HEK293T (cell line): ENCODE data around the gene MLX.

Experiments used
- CTCF ChIA-PET: fragments of 350-600 bp; formaldehyde crosslinking; extraction: SDS; loops from one replicate; lab custom pipeline; 2021; ENCODE audit warnings: antibody characterized with exemption, inconsistent platforms; lab: Yijun Ruan, JAX
- POLR2A ChIA-PET: fragments of 350-600 bp; formaldehyde crosslinking; extraction: SDS; loops from one replicate; lab custom pipeline; 2020; ENCODE audit warnings: antibody characterized with exemption, inconsistent platforms; lab: Yijun Ruan, JAX
- DNase-seq: peaks from one replicate; pipeline ENCODE4 v3.0.0; 2012; ENCODE audit warnings: mixed read lengths; ENCODE audit errors: extremely low spot score
- ARNT ChIP-seq: fragments of 450-650 bp; IDR thresholded peaks from 2 replicates; pipeline ENCODE4 v1.6.1; 2017; ENCODE audit warnings: mild to moderate bottlenecking
- BHLHE40 ChIP-seq: fragments of 450-650 bp; IDR thresholded peaks from 2 replicates; pipeline ENCODE4 v1.6.1; 2016; ENCODE audit warnings: mild to moderate bottlenecking, moderate library complexity, borderline replicate concordance
- CTBP1 ChIP-seq: fragments of 450-650 bp; IDR thresholded peaks from 2 replicates; pipeline ENCODE4 v1.6.1; 2016; ENCODE audit warnings: borderline replicate concordance
- ELF4 ChIP-seq: fragments of 450-650 bp; IDR thresholded peaks from 2 replicates; pipeline ENCODE4 v1.6.1; 2017; ENCODE audit warnings: antibody characterized with exemption
- FOXA1 ChIP-seq: fragments of 450-650 bp; IDR thresholded peaks from 2 replicates; pipeline ENCODE4 v1.6.1; 2016; ENCODE audit warnings: mild to moderate bottlenecking
- FOXK2 ChIP-seq: fragments of 450-650 bp; IDR thresholded peaks from 2 replicates; pipeline ENCODE4 v1.6.1; 2016; ENCODE audit warnings: mild to moderate bottlenecking
- FOXM1 ChIP-seq: fragments of 450-650 bp; IDR thresholded peaks from 2 replicates; pipeline ENCODE4 v1.6.1; 2017; ENCODE audit warnings: mild to moderate bottlenecking, borderline replicate concordance
- HDGF ChIP-seq: fragments of 450-650 bp; IDR thresholded peaks from 2 replicates; pipeline ENCODE4 v1.6.1; 2017; ENCODE audit warnings: antibody characterized with exemption, borderline replicate concordance
- L3MBTL2 ChIP-seq: fragments of 450-650 bp; conservative IDR thresholded peaks from 2 replicates; pipeline ENCODE4 v1.6.1; 2016; ENCODE audit warnings: mild to moderate bottlenecking
- LEF1 ChIP-seq: fragments of 450-650 bp; IDR thresholded peaks from 2 replicates; pipeline ENCODE4 v1.6.1; 2017; ENCODE audit warnings: mild to moderate bottlenecking, borderline replicate concordance
- NFRKB ChIP-seq: fragments of 450-650 bp; IDR thresholded peaks from 2 replicates; pipeline ENCODE4 v1.6.1; 2016; ENCODE audit warnings: mild to moderate bottlenecking, moderate library complexity
- PKNOX1 ChIP-seq: fragments of 450-650 bp; IDR thresholded peaks from 2 replicates; pipeline ENCODE4 v1.6.1; 2016
- SP1 ChIP-seq: fragments of 450-650 bp; IDR thresholded peaks from 2 replicates; pipeline ENCODE4 v1.6.1; 2017
- SUZ12 ChIP-seq: fragments of 450-650 bp; IDR thresholded peaks from 2 replicates; pipeline ENCODE4 v1.6.1; 2016; ENCODE audit warnings: mild to moderate bottlenecking
- TARDBP ChIP-seq: fragments of 450-650 bp; IDR thresholded peaks from 2 replicates; pipeline ENCODE4 v1.6.1; 2016
- ZNF384 ChIP-seq: fragments of 450-650 bp; IDR thresholded peaks from 2 replicates; pipeline ENCODE4 v1.6.1; 2016

MLX gene

GRCh38 chr17:42571435-42572225 is 4.7 kb downstream of the MLX start:
- ChIA-PET POLR2A (interaction anchor here (1.2 to 2.7 kb wide), 5 partner anchors 17 to 112 kb away, joined by 3 to 13 read pairs (median 6); partner anchors contain the start of genes NAGLU, RETREG3 and TUBG1), CTCF (no interaction called here)
- no peak for TF ChIP-seq PKNOX1
- no peak for TF ChIP-seq ARNT
- no peak for TF ChIP-seq FOXK2
- TF ChIP-seq ZNF384, result no peak
- no peak for TF ChIP-seq LEF1
- TF ChIP-seq L3MBTL2, result no peak
- TF ChIP-seq BHLHE40, result no peak
- no peak for TF ChIP-seq ELF4
- no peak for TF ChIP-seq SUZ12
- no peak for TF ChIP-seq FOXA1
- no peak for TF ChIP-seq HDGF
- no peak for TF ChIP-seq NFRKB
- TF ChIP-seq SP1, result no peak
- TF ChIP-seq CTBP1, result no peak
- TF ChIP-seq TARDBP, result no peak
- no peak for TF ChIP-seq FOXM1
- no peak for DNase-seq

GRCh38 chr17:42573095-42573494 is 6.2 kb downstream of the MLX start:
- TF ChIP-seq BHLHE40 (no peak), CTBP1 (no peak), FOXA1 (no peak), ARNT (no peak)
- DNase-seq, result no peak
- ChIA-PET CTCF (interaction anchor here (0.5 kb wide), 1 partner anchor 190 kb away, joined by 3 read pairs; no protein-coding TSS in a partner anchor), POLR2A (interaction anchor here (1.1 to 2.2 kb wide), 4 partner anchors 18 to 392 kb away, joined by 3 to 8 read pairs (median 5); partner anchors contain the start of genes NAGLU, RETREG3 and TUBG1)

- ChIA-PET POLR2A (interaction anchor here (1.2 to 2.2 kb wide), 4 partner anchors 10 to 39 kb away, joined by 3 to 8 read pairs (median 6); partner anchors contain the start of genes NAGLU, RETREG3 and TUBG1), CTCF (no interaction called here)
- DNase-seq, result no peak
- TF ChIP-seq PKNOX1 (no peak), ARNT (no peak), LEF1 (no peak), L3MBTL2 (no peak), HDGF (no peak), SP1 (no peak), SUZ12 (no peak), TARDBP (no peak), FOXA1 (no peak), CTBP1 (no peak), FOXK2 (no peak)
Observed at GRCh38 chr17:42574463-42574862, 7.6 kb downstream of the MLX start.

- POLR2A ChIA-PET, result interaction anchor here (1.0 to 6.4 kb wide), 18 partner anchors 10 to 247 kb away, joined by 3 to 122 read pairs (median 9); partner anchors contain the start of genes BECN1, CCR10, CNTNAP1 and MLX
- DNase-seq, result no peak
- TF ChIP-seq BHLHE40, result no peak
- TF ChIP-seq FOXA1, result no peak
- TF ChIP-seq LEF1, result 0 out of 2 replicates have a peak, but pooled peaks have one; percentile 24
- CTCF ChIA-PET, result interaction anchor here (0.7 to 3.5 kb wide), 8 partner anchors 10 to 103 kb away, joined by 3 to 43 read pairs (median 8); partner anchors contain the start of genes MLX, PLEKHH3, RETREG3 and TUBG1
Observed at GRCh38 chr17:42577140-42577531, 10.2 kb downstream of the MLX start.

GRCh38 chr17:42577532-42578281 is 10.8 kb downstream of the MLX start, which contains the start of gene PSMC3IP:
PSMC3IP (minus strand) TSS chr17:42577729; CDS start chr17:42577686, 43 bp downstream.
- TF ChIP-seq BHLHE40 (no peak), PKNOX1 (no peak; the same call in 1 of the 2 replicates), L3MBTL2 (peak; percentile 61), ELF4 (0 out of 2 replicates have a peak, but pooled peaks have one; percentile 49), HDGF (no peak), ZNF384 (no peak), FOXA1 (no peak)
- ChIA-PET CTCF (interaction anchor here (0.6 to 3.5 kb wide), 31 partner anchors 8 to 361 kb away, joined by 3 to 43 read pairs (median 4); partner anchors contain the start of genes BECN1, CNTNAP1, MLX and PLEKHH3), POLR2A (interaction anchor here (0.6 to 6.4 kb wide), 26 partner anchors 8 to 246 kb away, joined by 3 to 122 read pairs (median 6); partner anchors contain the start of genes BECN1, CCR10, CNTNAP1 and MLX)
- DNase-seq, result peak; percentile 96
